Activated naive CD4-positive, alpha-beta T cell treated with anti-CD3 and anti-CD28 coated beads for 36 hours (primary cell): ENCODE results near the gene MUC6. TPM values are rescaled to one million over a fixed set of nuclear protein-coding genes. Genes with fewer than 3 reads are reported as not detected.
A peak's percentile ranks its signal among the peaks of the same experiment; 100 is the strongest.

Source experiments
- CTCF ChIA-PET: fragments of 350-600 bp; sonication (Branson Sonifier 250); formaldehyde crosslinking; loops from one replicate; lab custom pipeline; 2021; ENCODE audit warnings: antibody characterized with exemption; lab: Charles Lee
- DNase-seq: peaks from one replicate; pipeline ENCODE4 v3.0.0-alpha.2; 2020
- H3K27ac Mint-ChIP-seq: one replicate; pipeline ENCODE4 v1.8.0; 2021; ENCODE audit warnings: mild to moderate bottlenecking, mixed read lengths
- H3K27me3 Mint-ChIP-seq: one replicate; pipeline ENCODE4 v1.8.0; 2021; ENCODE audit warnings: low read depth, mixed read lengths
- H3K36me3 Mint-ChIP-seq: one replicate; pipeline ENCODE4 v1.8.0; 2021; ENCODE audit warnings: low read depth, mixed read lengths
- H3K4me1 Mint-ChIP-seq: one replicate; pipeline ENCODE4 v1.8.0; 2021; ENCODE audit warnings: low read depth, mixed read lengths
- H3K4me3 Mint-ChIP-seq: one replicate; pipeline ENCODE4 v1.8.0; 2021; ENCODE audit warnings: mild to moderate bottlenecking, moderate library complexity, mixed read lengths
- H3K9me3 Mint-ChIP-seq: one replicate; pipeline ENCODE4 v1.8.0; 2021; ENCODE audit warnings: mixed read lengths
- intact Hi-C: fragments of 100-400 bp; cut with micrococcal nuclease; formaldehyde crosslinking; loops from one replicate; pipeline ENCODE4 v1.15.1; 2023
- total RNA-seq, 2 experiments: library from RNA; stranded (reverse); gene quantifications; one replicate each; pipeline ENCODE4 v1.2.3, GENCODE V29; 2021

Gene MUC6
- total RNA-seq, 2 experiments from 2014 or later = not detected

DNA sequence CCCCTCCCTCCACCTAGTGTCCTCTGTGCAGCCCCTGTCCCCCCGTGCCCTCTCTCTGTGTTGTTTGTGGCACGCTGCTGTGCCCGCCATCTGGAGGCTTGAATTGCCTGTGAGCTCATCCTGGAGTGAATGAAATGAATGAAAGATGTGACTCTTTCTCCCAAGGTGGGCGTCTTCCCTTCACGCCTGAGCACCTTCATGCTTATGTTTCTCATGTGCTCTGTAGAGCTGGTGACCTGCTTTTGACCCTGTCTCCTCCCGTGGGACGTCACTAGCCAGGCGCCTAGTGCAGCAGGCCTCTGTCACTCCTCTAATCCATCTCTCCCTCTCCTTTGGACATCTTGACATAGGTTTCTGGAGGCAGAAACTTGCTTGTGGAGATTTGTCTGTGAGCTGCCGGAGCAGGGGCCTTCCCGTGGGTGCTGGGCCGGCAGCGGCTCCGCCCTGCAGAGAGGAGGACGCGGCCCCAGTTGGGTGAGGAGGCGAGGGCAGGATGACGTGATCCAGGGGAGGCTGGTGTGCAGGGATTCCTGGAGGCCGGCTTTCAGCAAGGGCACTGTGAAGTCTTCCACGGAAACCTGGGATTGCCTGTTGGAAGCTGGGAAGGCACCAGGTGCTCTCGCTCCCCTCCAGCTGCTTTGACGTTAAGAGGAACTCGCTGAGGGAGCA, 40.6 kb downstream of the MUC6 start:
- peaks cover 14% of the 10 kb centered on the region for H3K36me3 Mint-ChIP-seq
- CTCF ChIA-PET = no interaction called here
- H3K4me1 Mint-ChIP-seq = peaks cover 9% of the 10 kb centered on the region
- peak overlapping the region; percentile 44 for H3K27ac Mint-ChIP-seq
- no peak overlapping the region for H3K4me3 Mint-ChIP-seq
- H3K27me3 Mint-ChIP-seq = no peaks in the 10 kb centered on the region
- no peaks in the 10 kb centered on the region for H3K9me3 Mint-ChIP-seq
- intact Hi-C loops = no loop called here
- DNase-seq = no peak

DNA sequence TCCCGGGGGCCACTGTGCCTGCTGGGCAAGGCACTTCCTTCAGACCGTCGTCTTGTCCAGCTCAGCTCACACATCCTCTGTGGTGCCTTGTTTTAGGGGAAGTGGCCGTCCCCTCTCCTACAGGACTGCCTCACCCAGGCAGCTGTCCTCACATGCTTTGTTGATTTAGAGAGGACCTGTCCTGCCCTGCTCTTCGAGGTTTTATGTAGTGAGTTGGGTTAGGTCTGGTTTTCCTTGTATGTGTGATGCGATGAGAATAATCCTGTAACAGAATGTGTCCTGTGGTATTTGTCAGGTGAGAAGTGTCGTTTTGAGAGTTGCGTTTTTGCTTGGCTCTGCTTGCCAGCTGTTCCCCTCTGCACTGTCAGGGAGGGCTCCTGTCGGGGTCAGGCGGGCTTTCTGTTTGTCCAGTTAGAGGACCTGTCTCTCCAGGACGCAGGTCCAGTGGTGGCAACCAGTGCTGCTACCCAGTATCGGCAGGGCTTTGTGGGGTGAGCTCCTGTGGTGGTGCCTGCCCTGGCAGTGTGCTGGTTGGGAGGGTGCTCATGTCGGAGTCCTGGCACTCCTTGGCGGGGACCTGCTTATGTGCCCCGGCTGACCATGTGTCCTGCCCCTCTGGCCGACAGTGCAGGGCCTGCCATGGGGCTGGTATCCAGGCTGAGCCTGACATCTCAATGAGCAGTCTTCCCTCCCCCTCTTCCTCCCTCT, 41.3 kb downstream of the MUC6 start:
- no peak for DNase-seq
- Mint-ChIP-seq H3K27me3 (no peaks in the 10 kb centered on the region), H3K9me3 (no peaks in the 10 kb centered on the region), H3K36me3 (peaks cover 12% of the 10 kb centered on the region), H3K4me3 (no peak overlapping the region), H3K27ac (peak overlapping the region; percentile 59), H3K4me1 (peaks cover 9% of the 10 kb centered on the region)
- intact Hi-C loops = no loop called here
- CTCF ChIA-PET = no interaction called here

DNA sequence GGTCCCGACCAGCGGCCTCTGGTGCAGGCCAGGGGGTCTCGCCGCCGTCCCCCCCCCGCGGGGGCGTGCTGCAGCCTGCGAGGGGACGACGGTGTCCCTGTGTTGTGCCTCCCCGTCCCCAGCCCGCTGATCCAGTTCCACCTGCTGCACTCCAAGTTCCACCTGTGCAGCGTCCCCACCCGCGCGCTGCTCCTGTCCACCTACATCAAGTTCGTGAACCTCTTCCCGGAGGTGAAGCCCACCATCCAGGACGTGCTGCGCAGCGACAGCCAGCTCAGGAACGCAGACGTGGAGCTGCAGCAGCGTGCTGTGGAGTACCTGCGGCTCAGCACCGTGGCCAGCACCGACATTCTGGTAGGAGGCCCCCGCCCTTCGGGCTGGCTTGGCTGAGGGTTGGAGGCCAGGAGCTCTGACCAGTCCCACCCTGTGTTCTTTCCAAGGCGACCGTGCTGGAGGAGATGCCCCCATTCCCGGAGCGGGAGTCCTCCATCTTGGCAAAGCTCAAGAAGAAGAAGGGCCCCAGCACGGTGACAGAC, 42.8 kb downstream of the MUC6 start:
- no peak overlapping the region for H3K27ac Mint-ChIP-seq
- H3K4me1 Mint-ChIP-seq = peaks cover 9% of the 10 kb centered on the region
- H3K4me3 Mint-ChIP-seq = no peak overlapping the region
- CTCF ChIA-PET = no interaction called here
- no peaks in the 10 kb centered on the region for H3K9me3 Mint-ChIP-seq
- intact Hi-C loops = no loop called here
- DNase-seq = no peak
- H3K27me3 Mint-ChIP-seq = no peaks in the 10 kb centered on the region
- peaks cover 12% of the 10 kb centered on the region for H3K36me3 Mint-ChIP-seq

DNA sequence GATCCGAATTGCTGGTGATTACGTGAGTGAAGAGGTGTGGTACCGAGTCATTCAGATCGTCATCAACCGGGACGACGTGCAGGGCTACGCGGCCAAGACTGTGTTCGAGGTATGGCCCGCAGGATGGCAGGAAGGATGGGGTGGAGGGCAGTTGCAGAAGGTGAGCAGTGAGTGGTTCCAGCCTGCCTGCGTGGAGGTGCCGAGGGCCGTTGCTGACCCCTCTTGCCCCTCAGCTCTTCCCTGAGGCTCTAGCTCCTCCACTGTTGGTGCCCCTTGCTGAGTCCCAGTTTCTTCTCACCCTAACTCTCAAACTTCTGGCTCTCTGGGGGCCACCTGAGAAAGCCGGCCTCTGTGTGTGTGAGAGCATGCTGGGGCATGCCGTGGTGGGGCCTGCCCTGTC, 43.9 kb downstream of the MUC6 start:
- intact Hi-C loops = no loop called here
- H3K9me3 Mint-ChIP-seq = no peaks in the 10 kb centered on the region
- no peak overlapping the region for H3K27ac Mint-ChIP-seq
- no peaks in the 10 kb centered on the region for H3K27me3 Mint-ChIP-seq
- no peak overlapping the region for H3K4me3 Mint-ChIP-seq
- CTCF ChIA-PET = no interaction called here
- peaks cover 14% of the 10 kb centered on the region for H3K36me3 Mint-ChIP-seq
- DNase-seq = no peak
- peaks cover 9% of the 10 kb centered on the region for H3K4me1 Mint-ChIP-seq

DNA sequence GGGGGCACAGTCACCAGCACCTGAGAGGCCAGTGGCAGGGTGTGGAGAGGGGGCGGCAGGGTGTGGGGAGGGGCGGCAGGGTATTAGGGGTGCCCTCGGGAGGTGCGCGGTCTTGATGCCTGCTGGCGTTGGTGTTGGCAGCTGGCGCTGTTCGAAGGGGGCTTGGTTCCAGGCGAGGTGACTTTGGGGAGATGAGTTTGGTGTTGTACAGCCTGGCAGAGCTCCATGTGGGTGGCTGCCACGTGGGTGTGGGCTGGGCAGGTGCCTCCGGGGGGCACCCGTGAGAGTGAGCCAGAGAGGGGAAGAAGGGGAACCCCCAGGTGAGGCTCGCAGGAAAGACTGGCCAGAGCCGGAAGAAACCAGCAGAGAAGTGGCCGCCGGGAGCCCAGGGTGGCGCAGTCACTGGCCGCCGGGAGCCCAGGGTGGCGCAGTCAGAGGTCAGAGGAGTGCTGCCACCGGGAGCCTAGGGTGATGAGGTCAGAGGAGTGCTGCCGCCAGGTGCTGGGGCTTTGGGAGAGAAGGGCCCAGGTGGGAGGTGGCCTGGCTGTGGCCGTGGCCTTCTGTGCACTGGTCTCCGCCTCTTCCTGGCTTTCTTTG, 44.7 kb downstream of the MUC6 start:
- H3K4me3 Mint-ChIP-seq = no peak overlapping the region
- no peak overlapping the region for H3K27ac Mint-ChIP-seq
- H3K27me3 Mint-ChIP-seq = no peaks in the 10 kb centered on the region
- intact Hi-C loops = no loop called here
- H3K9me3 Mint-ChIP-seq = no peaks in the 10 kb centered on the region
- H3K4me1 Mint-ChIP-seq = peaks cover 9% of the 10 kb centered on the region
- CTCF ChIA-PET = no interaction called here
- no peak for DNase-seq
- H3K36me3 Mint-ChIP-seq = peaks cover 14% of the 10 kb centered on the region

DNA sequence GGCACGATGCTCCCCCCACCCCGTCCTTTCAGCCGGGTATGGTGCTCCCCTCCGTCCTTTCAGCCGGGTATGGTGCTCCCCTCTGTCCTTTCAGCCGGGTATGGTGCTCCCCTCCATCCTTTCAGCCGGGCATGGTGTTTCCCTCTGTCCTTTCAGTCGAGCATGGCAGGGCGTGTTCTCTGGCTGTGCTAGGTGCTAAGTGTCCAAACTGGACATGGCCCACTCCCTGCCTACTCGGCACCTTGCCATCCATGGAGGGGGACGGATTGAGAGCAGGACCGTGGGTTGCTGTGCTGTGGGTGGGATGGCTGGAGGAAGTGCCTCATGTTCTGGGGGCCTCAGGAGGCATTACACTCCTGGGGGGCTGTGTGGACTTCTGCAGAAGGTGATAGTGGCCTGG, 45.5 kb downstream of the MUC6 start:
- Mint-ChIP-seq H3K4me1 (peaks cover 6% of the 10 kb centered on the region), H3K27ac (no peak overlapping the region)

DNA sequence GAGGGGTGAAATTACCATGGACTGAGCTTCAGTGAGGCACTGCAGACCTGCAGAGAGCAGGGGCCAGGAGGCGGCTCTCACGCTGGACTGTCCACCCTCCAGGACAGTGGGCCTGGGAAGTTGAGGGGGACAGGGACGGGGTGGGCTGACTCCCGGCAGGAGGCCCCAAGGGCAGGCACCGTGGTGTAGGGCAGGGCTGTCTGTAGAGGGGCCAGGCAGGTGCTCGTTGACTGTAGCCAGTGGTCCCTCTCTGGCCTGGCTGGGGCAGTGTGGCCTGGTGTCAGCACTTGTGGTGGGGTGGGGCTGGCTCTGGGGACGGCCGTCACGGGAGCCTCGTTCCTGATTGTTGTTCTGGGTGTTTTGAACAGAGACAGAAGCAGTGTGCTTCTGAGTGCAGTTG, 46.4 kb downstream of the MUC6 start:
- CTCF ChIA-PET = no interaction called here
- Mint-ChIP-seq H3K9me3 (no peaks in the 10 kb centered on the region), H3K36me3 (peaks cover 13% of the 10 kb centered on the region), H3K4me3 (no peak overlapping the region), H3K4me1 (peaks cover 2% of the 10 kb centered on the region), H3K27me3 (no peaks in the 10 kb centered on the region), H3K27ac (no peak overlapping the region)
- no peak for DNase-seq
- intact Hi-C loops = no loop called here

More for the DNA sequence above, 45.5 kb downstream of the MUC6 start:
- H3K4me3 Mint-ChIP-seq = no peak overlapping the region
- CTCF ChIA-PET = no interaction called here
- no peak for DNase-seq
- H3K36me3 Mint-ChIP-seq = peaks cover 14% of the 10 kb centered on the region
- H3K9me3 Mint-ChIP-seq = no peaks in the 10 kb centered on the region
- no peaks in the 10 kb centered on the region for H3K27me3 Mint-ChIP-seq
- intact Hi-C loops = no loop called here

DNA sequence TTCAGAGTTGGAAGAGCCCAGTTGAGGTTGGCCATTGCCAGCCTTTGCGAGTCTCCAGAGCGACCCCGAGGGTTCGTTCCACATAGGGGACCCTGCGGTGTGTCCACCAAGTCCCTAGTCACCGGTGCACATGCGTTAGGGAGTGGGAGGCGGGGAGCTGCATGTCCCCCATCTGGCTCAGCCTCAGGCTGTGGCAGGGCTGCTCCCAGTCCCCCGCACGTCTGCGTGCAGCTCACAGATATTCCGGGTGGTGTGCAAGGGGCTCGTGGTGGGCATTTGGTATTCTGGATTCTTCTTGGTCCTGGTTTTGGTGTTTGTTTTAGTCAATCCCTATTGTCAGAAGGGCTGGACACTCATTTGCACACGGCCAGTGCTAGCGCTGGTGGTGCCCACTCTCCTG, 48.8 kb downstream of the MUC6 start:
- CTCF ChIA-PET = no interaction called here
- no peaks in the 10 kb centered on the region for H3K9me3 Mint-ChIP-seq
- intact Hi-C loops = no loop called here
- no peak overlapping the region for H3K4me3 Mint-ChIP-seq
- no peaks in the 10 kb centered on the region for H3K27me3 Mint-ChIP-seq
- peaks cover 13% of the 10 kb centered on the region for H3K36me3 Mint-ChIP-seq
- no peaks in the 10 kb centered on the region for H3K4me1 Mint-ChIP-seq
- DNase-seq = no peak
- no peak overlapping the region for H3K27ac Mint-ChIP-seq

DNA sequence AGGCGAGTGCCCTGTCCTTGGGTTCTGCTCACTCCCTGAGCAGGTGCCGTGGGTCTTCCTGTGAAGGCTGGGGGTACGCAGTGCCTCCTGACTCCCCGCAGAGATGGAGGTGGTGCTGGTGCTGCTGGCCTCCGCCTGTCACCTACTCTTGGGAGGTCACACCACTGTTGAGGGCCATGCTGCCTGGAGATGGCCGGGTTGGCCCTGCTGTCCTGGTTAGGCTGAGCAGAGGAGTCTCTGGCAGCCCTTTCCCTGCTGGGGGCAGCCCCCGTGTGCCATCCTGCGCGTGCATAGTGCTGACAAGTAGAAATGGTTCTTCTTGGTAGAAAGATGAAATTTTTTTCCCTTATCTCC, 49.6 kb downstream of the MUC6 start:
- Mint-ChIP-seq H3K4me3 (no peak overlapping the region), H3K36me3 (peaks cover 10% of the 10 kb centered on the region), H3K4me1 (no peaks in the 10 kb centered on the region), H3K27ac (no peak overlapping the region), H3K27me3 (no peaks in the 10 kb centered on the region), H3K9me3 (no peaks in the 10 kb centered on the region)
- CTCF ChIA-PET = no interaction called here
- DNase-seq = no peak
- intact Hi-C loops = no loop called here

DNA sequence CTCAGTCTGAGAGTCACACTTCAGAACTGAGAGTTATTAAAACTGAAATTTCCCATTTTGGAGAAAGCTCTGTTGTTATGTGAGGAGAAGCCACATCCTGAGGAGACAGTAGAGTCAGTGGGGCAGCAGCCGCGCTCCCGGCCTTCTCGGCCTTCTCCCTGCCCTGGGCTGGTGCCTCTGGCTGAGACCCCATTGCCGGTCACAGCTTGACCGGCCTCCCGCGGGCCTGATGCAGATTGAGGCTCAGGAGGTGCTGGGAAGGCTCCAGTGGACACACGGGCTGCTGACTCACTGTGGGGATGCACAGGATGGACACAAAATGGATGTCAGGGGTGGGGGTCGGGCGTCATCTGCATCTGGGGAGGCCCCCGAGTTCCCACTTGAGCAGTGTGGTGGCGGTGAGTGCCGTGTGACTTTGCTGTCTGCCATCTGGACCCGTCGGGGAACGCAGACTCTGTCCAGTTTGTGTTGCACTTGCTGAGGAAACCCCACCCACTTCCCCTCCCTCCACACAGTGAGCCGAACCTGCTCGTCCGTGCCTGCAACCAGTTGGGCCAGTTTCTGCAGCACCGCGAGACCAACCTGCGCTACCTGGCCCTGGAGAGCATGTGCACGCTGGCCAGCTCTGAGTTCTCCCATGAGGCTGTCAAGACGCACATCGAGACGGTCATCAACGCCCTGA, 50.1 kb downstream of the MUC6 start:
- CTCF ChIA-PET = no interaction called here
- Mint-ChIP-seq H3K4me1 (no peaks in the 10 kb centered on the region), H3K9me3 (no peaks in the 10 kb centered on the region), H3K36me3 (peaks cover 10% of the 10 kb centered on the region), H3K27me3 (no peaks in the 10 kb centered on the region), H3K4me3 (no peak overlapping the region), H3K27ac (no peak overlapping the region)
- no peak for DNase-seq
- intact Hi-C loops = no loop called here

DNA sequence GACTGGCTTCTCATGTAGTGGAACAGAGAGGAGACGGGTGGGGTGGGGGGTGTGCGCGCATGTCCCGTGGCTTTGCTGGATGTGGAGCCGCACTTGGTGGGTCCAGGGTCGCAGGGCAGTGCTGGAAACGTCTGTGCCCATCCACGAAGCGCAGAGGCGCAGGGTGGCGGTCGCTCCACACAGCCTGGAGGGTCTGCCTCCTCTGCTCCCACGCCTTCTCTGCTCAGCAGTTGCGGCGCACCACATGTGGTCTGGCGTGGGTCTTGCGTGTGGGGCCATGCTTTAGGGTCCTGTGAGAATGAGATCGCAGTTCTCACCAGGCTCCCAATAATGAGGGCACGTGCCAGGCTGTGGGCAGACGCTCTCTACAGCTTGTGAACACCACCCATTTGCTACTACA, 50.7 kb downstream of the MUC6 start:
- CTCF ChIA-PET = no interaction called here
- no peak overlapping the region for H3K27ac Mint-ChIP-seq
- DNase-seq = no peak
- H3K9me3 Mint-ChIP-seq = no peaks in the 10 kb centered on the region
- H3K36me3 Mint-ChIP-seq = peaks cover 7% of the 10 kb centered on the region
- no peaks in the 10 kb centered on the region for H3K4me1 Mint-ChIP-seq
- intact Hi-C loops = no loop called here
- H3K27me3 Mint-ChIP-seq = no peaks in the 10 kb centered on the region
- H3K4me3 Mint-ChIP-seq = no peak overlapping the region

DNA sequence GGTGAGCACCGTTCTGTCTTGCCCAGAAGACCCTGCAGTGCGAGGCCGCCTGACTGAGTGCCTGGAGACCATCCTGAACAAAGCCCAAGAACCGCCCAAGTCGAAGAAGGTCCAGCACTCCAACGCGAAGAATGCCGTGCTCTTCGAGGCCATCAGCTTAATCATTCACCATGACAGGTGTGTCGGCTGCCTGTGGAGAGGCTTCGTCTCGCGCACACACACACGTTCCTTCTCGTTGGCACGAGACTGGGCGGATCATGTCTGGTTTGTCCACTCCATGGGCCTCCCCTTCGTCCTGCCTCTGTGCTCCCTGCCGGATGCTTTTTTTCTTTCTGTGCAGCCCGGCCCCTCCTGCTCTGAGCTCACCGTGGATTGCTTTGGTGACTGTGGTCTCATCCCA, 51.1 kb downstream of the MUC6 start:
- no peaks in the 10 kb centered on the region for H3K27me3 Mint-ChIP-seq
- H3K9me3 Mint-ChIP-seq = no peaks in the 10 kb centered on the region
- H3K36me3 Mint-ChIP-seq = peaks cover 7% of the 10 kb centered on the region
- H3K27ac Mint-ChIP-seq = no peak overlapping the region
- H3K4me3 Mint-ChIP-seq = no peak overlapping the region
- intact Hi-C loops = no loop called here
- no peak for DNase-seq
- CTCF ChIA-PET = no interaction called here
- no peaks in the 10 kb centered on the region for H3K4me1 Mint-ChIP-seq
